ENCODE measurements around the gene FUT6.

- TF ChIP-seq POLR2AphosphoS5 (IDR thresholded peaks at IDR 0.05): no peak
- TF ChIP-seq POLR2A (IDR thresholded peaks at IDR 0.05): no peak
- no peak for TF ChIP-seq CTCF (IDR thresholded peaks at IDR 0.05)
Observed at GRCh38 chr19:5867201-5868136, 28.0 kb upstream of the FUT6 start.
